HCT116 (cell line): ENCODE measurements around the gene ARSG. TPM values are rescaled to one million over a fixed set of nuclear protein-coding genes. Genes with fewer than 3 reads are reported as not detected.

Experiments used
- ATAC-seq: fragments of 200-7000 bp; cut with Tn5 transposase; 2 replicates; pipeline ENCODE4 v1.9.1; 2020; ENCODE audit warnings: mild to moderate bottlenecking, moderate library complexity
- BruUV-seq: library from RNA; stranded (reverse); fragments of 400-500 nt; replicated peaks from 2 replicates; lab custom pipeline; 2021; lab: Mats Ljungman, UMichigan
- CTCF ChIA-PET: fragments of 300-600 bp; sonication (Branson Sonifier 250); formaldehyde crosslinking; loops from one replicate; lab custom pipeline; 2021; ENCODE audit warnings: antibody characterized with exemption; lab: Charles Lee
- POLR2A ChIA-PET: fragments of 300-600, 350-600 bp; sonication (Branson Sonifier 250); formaldehyde crosslinking; loops from one replicate; lab custom pipeline; 2021; ENCODE audit warnings: antibody characterized with exemption; lab: Charles Lee
- RAD21 ChIA-PET, 2 experiments: fragments of 300-600 bp; sonication (Branson Sonifier 250); formaldehyde crosslinking; loops; one replicate each; lab custom pipeline; 2023; ENCODE audit warnings: low total read pairs in 2 of 2; ENCODE audit not compliant: uncharacterized antibody in 2 of 2, unreplicated experiment in 2 of 2, low non-redundant PET in 1 of 2; lab: Charles Lee
- DNase-seq: peaks from one replicate; pipeline ENCODE4 v3.0.0-alpha.2; 2010; ENCODE audit warnings: low read depth, low spot score
- H2AFZ ChIP-seq: fragments of 200-600 bp; shearing (Covaris generic), sonication (generic); 2 replicates; pipeline ENCODE4 v1.6.1; 2017; ENCODE audit warnings: low read depth, mixed run types, mixed read lengths, antibody characterized with exemption, low read length; ENCODE audit not compliant: poor library complexity, severe bottlenecking
- H3K27ac ChIP-seq: 2 replicates; pipeline ENCODE4 v1.5.1; 2012; ENCODE audit warnings: low read depth, low read length
- H3K27me3 ChIP-seq: fragments of 200-600 bp; sonication (generic); 2 replicates; pipeline ENCODE4 v1.6.1; 2016; ENCODE audit warnings: mixed run types, low read length, mixed read lengths; ENCODE audit not compliant: insufficient read depth
- H3K36me3 ChIP-seq, 2 experiments: fragments of 200-500 bp in 1 of 2; fragments of 200-600 bp in 1 of 2; sonication (Bioruptor generic) in 1 of 2; sonication (generic) in 1 of 2; 2 replicates each; pipeline versions ENCODE4 v1.5.1 to v1.6.1; 2014 to 2016; ENCODE audit warnings: low read length in 2 of 2, inconsistent platforms in 1 of 2, mixed read lengths in 1 of 2, mixed run types in 1 of 2; ENCODE audit not compliant: insufficient read depth in 2 of 2, control insufficient read depth in 1 of 2
- H3K4me1 ChIP-seq, 2 experiments: fragments of 200-600 bp in 1 of 2; sonication (generic) in 1 of 2; 2 replicates each; pipeline versions ENCODE4 v1.5.1 to v1.6.1; 2012 to 2017; ENCODE audit warnings: low read length in 2 of 2, inconsistent platforms in 1 of 2, mild to moderate bottlenecking in 1 of 2, mixed read lengths in 1 of 2, mixed run types in 1 of 2, moderate library complexity in 1 of 2; ENCODE audit not compliant: insufficient read depth in 2 of 2, control insufficient read depth in 1 of 2
- H3K4me2 ChIP-seq: fragments of 200-600 bp; sonication (generic); 2 replicates; pipeline ENCODE4 v1.6.1; 2017; ENCODE audit warnings: mixed run types, low read length, mixed read lengths
- H3K4me3 ChIP-seq, 2 experiments: fragments of 200-600 bp in 1 of 2; sonication (generic) in 1 of 2; replicated peaks in 1 of 2; 2 replicates each; pipeline ENCODE4 v1.5.1; 2011 to 2016; ENCODE audit warnings: low read length in 2 of 2, control low read depth in 1 of 2, low read depth in 1 of 2, mild to moderate bottlenecking in 1 of 2, mixed read lengths in 1 of 2, mixed run types in 1 of 2
- H3K79me2 ChIP-seq: fragments of 200-600 bp; sonication (generic); 2 replicates; pipeline ENCODE4 v1.6.1; 2017; ENCODE audit warnings: mild to moderate bottlenecking, mixed run types, low read length, moderate library complexity, mixed read lengths; ENCODE audit not compliant: insufficient read depth
- H3K9ac ChIP-seq: fragments of 200-600 bp; sonication (generic); 2 replicates; pipeline ENCODE4 v1.6.1; 2016; ENCODE audit warnings: low read length, mixed read lengths
- H3K9me2 ChIP-seq: fragments of 200-600 bp; sonication (generic), shearing (Covaris generic); 2 replicates; pipeline ENCODE4 v1.6.1; 2017; ENCODE audit warnings: mixed run types, mild to moderate bottlenecking, moderate library complexity; ENCODE audit not compliant: insufficient read depth
- H3K9me3 ChIP-seq, 2 experiments: fragments of 200-500 bp in 1 of 2; fragments of 200-600 bp in 1 of 2; sonication (Bioruptor generic) in 1 of 2; sonication (generic) in 1 of 2; 2 replicates each; pipeline ENCODE4 v1.6.1; 2014 to 2017; ENCODE audit warnings: low read length in 2 of 2, mixed read lengths in 2 of 2, inconsistent platforms in 1 of 2, low read depth in 1 of 2, mild to moderate bottlenecking in 1 of 2, mixed run types in 1 of 2, moderate library complexity in 1 of 2; ENCODE audit not compliant: control insufficient read depth in 1 of 2, insufficient read depth in 1 of 2
- H4K20me1 ChIP-seq: fragments of 200-600 bp; sonication (generic), shearing (Covaris generic); 2 replicates; pipeline ENCODE4 v1.6.1; 2017; ENCODE audit warnings: mixed run types, mild to moderate bottlenecking, moderate library complexity; ENCODE audit not compliant: insufficient read depth
- CTCF ChIP-seq, 3 experiments: fragments of 200-600 bp in 1 of 3; sonication (generic) in 1 of 3; IDR thresholded peaks in 2 of 3; conservative IDR thresholded peaks in 1 of 3; 2 replicates each; pipeline ENCODE4 v1.5.1; 2012 to 2017; ENCODE audit warnings: low read depth in 2 of 3, low read length in 2 of 3, antibody characterized with exemption in 1 of 3, borderline replicate concordance in 1 of 3, control low read depth in 1 of 3, mild to moderate bottlenecking in 1 of 3, mixed read lengths in 1 of 3, mixed run types in 1 of 3, moderate library complexity in 1 of 3; ENCODE audit not compliant: insufficient read depth in 1 of 3
- ELF1 ChIP-seq: IDR thresholded peaks from 2 replicates; pipeline ENCODE4 v1.6.1; 2012; ENCODE audit warnings: low read depth, borderline replicate concordance
- EZH2 ChIP-seq: fragments of 200-600 bp; sonication (generic); IDR thresholded peaks from 2 replicates; pipeline ENCODE4 v1.6.1; 2017; ENCODE audit warnings: antibody characterized with exemption, mixed run types
- EZH2phosphoT487 ChIP-seq: fragments of 200-600 bp; IDR thresholded peaks from 2 replicates; pipeline ENCODE4 v1.6.1; 2018; ENCODE audit warnings: antibody characterized with exemption, borderline replicate concordance
- POLR2AphosphoS5 ChIP-seq: IDR thresholded peaks from 2 replicates; pipeline ENCODE4 v1.6.1; 2011; ENCODE audit warnings: mild to moderate bottlenecking, low read depth, low read length, moderate library complexity
- YY1 ChIP-seq: IDR thresholded peaks from 2 replicates; pipeline ENCODE4 v1.6.1; 2011; ENCODE audit warnings: low read length, low read depth, moderate library complexity, mild to moderate bottlenecking; ENCODE audit not compliant: insufficient replicate concordance; ENCODE audit errors: extremely low read depth
- intact Hi-C: fragments of 100-400 bp; cut with micrococcal nuclease; formaldehyde crosslinking; loops from 2 replicates; pipeline ENCODE4 v1.10.0; 2022
- total RNA-seq: library from RNA; stranded (reverse); gene quantifications from one replicate; pipeline ENCODE4 v1.2.1, GENCODE V29; 2021; ENCODE audit not compliant: unreplicated experiment

Gene ARSG
- total RNA-seq, 1 experiment from 2014 or later: 17.1 TPM

- Histone ChIP-seq H3K36me3 (no peaks in the 10 kb centered on the region), H3K4me3 (no peak overlapping the region), H3K4me1 (peaks cover 42 to 63% of the 10 kb centered on the region in 2 experiments), H3K27ac (peak overlapping the region; percentile 92), H3K9me3 (no peaks in the 10 kb centered on the region), H3K4me2 (peak overlapping the region; percentile 96; the same call in 1 of the 2 replicates), H3K79me2 (0 out of 2 replicates have a peak, but pooled peaks cover 6% of the 10 kb centered on the region), H3K27me3 (no peaks in the 10 kb centered on the region), H3K9me2 (no peaks in the 10 kb centered on the region), H4K20me1 (no peaks in the 10 kb centered on the region), H2AFZ (no peak overlapping the region), H3K9ac (no peak overlapping the region)
- peak in 2 of 3 experiments; percentile 25 to 35; a peak in 4 of 6 replicates for TF ChIP-seq CTCF (IDR thresholded peaks at IDR 0.05 in 2 of 3, conservative IDR thresholded peaks at IDR 0.05 in 1 of 3; ENCODE audit: borderline replicate concordance in 1 of 3, insufficient read depth in 1 of 3, low read depth in 2 of 3, low read length in 2 of 3)
- no peak for TF ChIP-seq EZH2phosphoT487
- no peak for TF ChIP-seq YY1
- TF ChIP-seq ELF1: no peak
- TF ChIP-seq EZH2: no peak
- TF ChIP-seq POLR2AphosphoS5: no peak
- ChIA-PET POLR2A (interaction anchor here (0.9 kb wide), 1 partner anchor 93 kb away, joined by 3 read pairs; no protein-coding TSS in a partner anchor), CTCF (interaction anchor here (1.2 to 1.6 kb wide), 2 partner anchors 21 to 110 kb away, joined by 3 to 5 read pairs; no protein-coding TSS in a partner anchor), RAD21 (interaction anchor here in 1 of 2 experiments (0.7 kb wide), 1 partner anchor 11 kb away, joined by 3 read pairs; no protein-coding TSS in a partner anchor)
- no peak for ATAC-seq
- no peak for DNase-seq
- no TSS peak for BruUV-seq
- intact Hi-C loops: no loop called here
Observed at GRCh38 chr17:68288804-68289203, 2.5 kb upstream of the ARSG start.
